Upper lobe of left lung (tissue), 4 donors: ENCODE measurements around the gene GNPTG.
A peak's percentile ranks its signal among the peaks of the same experiment; 100 is the strongest.

Experiments
- CTCF ChIP-seq, 6 experiments: fragments of 450-650 bp in 4 of 6; fragments of 200-600 bp in 2 of 6; sonication (generic) in 2 of 6; IDR thresholded peaks; one replicate each; pipeline ENCODE4 v1.5.1; 2016 to 2019; ENCODE audit warnings: antibody characterized with exemption in 6 of 6
- POLR2AphosphoS5 ChIP-seq, 2 donors: sonication (generic); formaldehyde crosslinking; IDR thresholded peaks; one replicate each; pipeline ENCODE4 v1.5.1; 2017; ENCODE audit warnings: antibody characterized with exemption in 2 of 2

GRCh38 chr16:1351582-1352362 is at the start of gene GNPTG, which contains the start of gene TSR3:
- TF ChIP-seq CTCF (IDR thresholded peaks at IDR 0.05) (peak in 4 of 6 experiments; percentile 23 to 50 (median 28)), POLR2AphosphoS5 (IDR thresholded peaks at IDR 0.05) (peak; percentile 95 to 97)
